DMS 273 (cell line): ENCODE measurements around the gene NUP62.

Source experiments
- DNase-seq: peaks from one replicate; lab custom pipeline; 2025; ENCODE audit not compliant: unreplicated experiment; lab: John Stamatoyannopoulos, UW

The NUP62 gene

DNA sequence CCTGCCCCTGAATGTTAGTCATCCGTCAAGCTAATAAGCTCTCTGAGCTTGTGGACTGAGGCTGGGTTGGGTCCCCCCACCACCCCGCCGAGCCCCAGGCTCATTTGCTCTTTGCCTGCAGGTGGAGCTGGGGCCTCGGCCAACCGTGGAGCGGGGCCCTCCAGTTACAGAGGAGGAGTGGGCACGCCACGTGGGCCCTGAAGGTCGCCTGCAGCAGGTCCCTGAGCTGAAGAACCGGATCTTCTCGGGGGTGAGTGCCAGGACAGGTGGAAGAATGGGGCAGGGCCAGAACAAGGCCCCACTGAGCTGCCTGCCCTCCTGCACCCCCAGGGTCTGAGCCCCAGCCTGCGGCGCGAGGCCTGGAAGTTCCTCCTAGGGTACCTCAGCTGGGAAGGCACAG lies 46.7 kb downstream of the NUP62 start:
- DNase-seq, result no peak

DNA sequence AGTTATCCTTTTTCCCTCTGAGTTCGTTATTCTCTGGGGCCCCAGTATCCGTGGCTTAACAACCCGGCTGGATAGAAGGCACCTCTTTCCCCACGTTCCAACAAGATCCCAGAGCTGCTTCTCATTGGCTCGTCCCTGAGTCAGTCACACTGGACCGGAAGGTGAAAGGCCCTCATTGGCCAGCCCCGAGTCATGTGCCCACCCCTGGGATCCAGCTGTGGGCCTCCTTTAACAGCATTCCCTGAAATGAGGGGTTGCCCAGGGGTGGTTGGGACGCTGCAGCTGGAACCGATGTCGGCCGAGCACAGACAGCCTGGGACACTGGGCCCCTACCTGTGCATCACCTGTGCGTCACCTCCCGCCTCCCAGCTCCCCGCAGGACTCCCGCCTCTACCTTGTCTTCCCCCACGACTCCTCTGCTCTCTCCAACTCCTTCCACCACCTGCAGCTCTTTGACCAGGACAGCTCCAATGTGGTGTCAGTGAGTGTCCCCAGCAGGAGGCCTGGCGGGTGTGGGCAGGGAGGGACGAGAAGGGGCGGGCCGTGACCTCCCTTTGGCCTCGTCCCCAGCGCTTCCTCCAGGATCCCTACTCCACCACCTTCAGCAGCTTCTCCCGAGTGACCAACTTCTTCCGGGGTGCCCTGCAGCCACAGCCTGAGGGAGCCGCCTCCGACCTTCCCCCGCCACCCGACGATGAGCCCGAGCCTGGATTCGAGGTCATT lies 47.5 kb downstream of the NUP62 start:
- peak; percentile 51 for DNase-seq

DNA sequence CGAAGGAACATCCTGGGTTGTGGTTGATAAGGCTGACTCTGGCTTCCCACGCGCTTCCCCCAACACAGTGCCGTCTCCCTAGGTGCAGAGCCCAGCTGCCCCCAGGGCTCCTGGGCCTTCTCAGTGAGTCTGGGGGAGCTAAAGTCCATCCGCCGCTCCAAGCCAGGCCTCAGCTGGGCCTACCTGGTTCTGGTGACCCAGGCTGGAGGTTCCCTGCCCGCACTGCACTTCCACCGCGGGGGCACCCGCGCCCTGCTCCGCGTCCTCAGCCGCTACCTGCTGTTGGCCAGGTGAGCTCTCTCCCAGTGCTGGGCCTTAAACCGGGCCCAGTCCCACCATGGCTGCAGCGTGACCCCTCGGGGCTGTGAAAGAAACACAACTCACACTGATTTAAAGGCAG lies 48.1 kb downstream of the NUP62 start:
- DNase-seq, result no peak

DNA sequence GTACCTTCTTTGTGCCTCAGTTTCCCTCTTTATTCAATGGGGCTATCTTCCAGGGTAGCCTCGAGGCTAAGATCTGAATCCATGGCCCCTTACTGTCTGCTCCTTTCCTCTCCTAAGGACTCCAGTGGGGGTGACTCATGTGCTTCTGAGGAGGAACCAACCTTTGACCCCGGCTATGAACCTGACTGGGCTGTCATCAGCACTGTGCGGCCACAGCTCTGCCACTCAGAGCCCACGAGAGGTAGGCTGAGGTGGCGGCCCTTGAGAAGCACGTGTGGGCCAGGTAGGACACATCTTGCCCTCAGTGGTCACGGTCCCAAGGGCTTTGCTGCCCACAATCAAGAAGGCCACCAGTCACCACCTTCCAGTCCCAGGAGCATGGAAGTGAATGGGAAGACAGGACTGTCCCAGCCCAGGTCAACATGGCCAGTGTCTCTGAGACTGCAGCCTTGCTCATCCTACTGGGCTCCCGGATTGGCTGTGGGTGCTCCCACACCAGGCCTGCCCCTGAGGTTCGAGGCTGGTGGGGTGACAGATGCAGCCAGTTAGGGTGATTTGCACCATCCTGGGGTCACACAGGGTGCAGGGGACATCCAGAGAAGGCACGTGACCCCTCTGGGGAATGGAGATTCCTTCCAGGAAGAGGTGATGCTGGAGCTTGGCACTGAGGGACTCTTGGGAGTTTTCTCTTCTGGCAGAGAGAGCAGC lies 49.0 kb downstream of the NUP62 start:
- DNase-seq, result no peak

DNA sequence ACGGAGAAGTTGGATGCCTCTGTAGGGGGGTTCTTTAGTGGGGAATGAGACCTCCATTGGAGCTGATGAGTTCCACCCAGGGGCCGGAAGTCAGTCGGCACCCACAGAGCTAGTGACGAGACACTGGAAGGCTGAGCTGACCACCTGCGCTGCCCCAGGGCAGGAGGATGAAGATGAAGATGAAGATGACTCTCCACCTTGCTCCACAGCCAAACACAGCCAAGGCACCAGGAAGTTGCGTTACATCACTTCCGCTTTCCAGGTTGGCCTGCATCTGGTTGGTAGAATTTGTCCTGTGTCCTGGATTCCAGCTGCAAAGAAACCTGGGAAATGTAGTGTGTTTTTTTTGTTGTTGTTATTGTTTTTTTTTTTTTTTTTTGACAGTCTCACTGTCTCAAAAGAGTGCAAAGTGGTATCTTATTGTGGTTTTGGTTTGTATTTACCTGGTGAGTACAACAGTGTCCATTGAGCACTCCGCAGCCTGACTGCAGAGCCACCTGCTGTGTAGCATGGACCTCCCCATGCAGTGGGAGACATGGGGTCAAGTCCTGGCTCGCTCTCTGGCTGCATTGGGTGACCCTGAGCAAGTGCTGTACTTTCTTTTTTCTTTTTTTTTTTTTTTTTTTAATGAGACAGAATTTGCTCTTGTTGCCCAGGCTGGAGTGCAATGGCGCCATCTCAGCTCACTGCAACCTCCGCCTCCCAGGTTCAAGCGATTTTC lies 49.9 kb downstream of the NUP62 start:
- peak; percentile 32 for DNase-seq

DNA sequence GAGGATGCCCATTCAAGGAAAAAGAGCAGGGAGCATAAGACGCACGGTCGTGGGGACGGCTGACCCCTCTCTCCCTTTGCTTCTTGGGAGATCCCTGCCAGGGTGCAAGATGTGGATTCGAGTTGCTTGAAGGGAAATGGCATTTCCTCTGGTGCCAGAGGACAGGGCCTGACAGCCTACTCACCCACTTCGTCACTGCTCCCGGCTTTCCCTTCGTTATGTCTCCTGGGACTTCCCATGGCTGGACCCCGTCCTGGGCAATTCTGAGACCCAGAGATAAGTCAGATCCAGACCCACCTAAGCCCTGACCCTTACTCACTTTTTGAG lies 50.6 kb downstream of the NUP62 start:
- no peak for DNase-seq

DNA sequence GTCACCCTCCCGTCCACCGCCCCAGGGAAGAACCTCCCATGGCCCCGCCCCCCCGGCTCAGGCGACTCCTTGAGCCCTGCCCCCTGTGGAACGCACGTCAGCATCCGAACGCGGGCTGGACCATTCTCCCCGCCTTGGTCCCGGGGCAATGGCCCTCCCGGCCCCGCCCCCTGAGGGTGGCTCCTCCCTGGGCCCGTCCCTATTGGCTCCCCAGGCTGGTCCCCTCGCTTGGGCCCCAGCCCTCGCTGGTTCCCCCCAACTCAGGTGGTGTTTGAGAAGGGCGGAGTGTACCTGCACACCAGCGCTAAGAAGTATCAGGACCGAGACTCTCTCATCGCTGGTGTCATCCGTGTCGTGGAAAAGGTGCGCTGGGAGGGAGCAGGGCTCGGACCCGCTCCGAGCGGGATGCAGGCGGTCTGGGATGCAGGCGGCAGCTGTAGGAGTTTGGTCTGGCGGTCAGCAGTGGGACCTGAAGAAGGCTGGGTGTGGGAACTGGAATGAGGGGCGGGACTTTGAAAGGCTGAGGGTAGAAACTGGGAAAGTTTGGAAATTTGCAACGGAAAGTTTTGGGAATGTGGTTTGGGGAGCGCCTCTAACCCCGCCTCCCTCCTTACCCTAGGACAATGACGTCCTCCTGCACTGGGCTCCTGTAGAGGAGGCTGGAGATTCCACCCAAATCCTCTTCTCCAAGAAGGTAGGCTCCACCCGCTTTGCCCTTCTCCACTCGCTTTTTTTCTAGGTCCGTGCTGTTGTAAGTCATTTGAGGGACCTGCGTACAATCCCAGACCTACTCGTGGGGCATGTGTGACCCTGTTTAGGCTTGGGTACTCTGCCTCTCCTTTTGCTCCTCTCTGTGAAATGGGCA lies 51.2 kb downstream of the NUP62 start:
- peak; percentile 99 for DNase-seq

DNA sequence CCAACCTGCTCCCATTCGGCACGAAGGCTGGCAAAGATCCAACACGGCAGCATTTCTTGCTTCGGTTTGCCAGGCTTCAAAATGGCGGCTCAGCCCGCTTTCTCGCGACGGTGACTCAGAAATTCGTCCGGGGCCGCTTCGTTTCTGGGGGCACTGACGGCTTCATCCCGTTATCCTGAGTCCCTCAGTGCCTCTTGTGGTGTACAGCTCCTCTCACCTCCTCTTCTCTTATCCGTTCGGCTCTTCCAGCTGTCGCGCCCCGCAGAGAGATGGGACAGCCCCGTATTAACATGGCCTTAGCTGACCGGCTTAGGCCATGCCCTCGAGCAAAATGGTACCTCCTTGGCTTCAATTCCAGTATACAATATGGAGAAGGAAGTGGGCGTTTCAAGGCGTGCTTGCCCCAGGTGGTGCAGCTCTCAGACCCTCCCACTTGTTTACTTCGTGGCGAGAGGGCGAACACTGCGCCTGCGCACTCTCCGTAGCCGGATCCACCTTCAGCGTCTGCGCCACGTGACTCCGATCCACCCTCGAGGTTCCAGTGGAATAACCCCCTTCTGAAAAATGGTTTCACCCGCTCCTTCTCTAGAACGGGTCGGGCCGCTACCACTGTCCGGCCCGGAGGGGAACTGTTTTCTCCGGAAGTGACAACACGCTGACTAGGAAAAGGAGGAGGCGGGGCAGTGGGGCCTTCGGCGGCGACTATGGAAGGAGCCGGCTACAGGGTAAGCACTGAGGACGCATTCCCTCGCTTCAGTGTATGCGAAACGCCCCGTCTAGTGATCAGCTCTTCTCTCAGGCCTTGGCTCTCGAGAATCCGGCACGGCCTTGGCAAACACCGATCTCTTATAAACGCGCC lies 52.1 kb downstream of the NUP62 start, which contains the start of the genes AKT1S1 and TBC1D17:
AKT1S1 (minus strand) TSS at position 336 of the 859 bp plus-strand sequence. CDS start 4,060 bp downstream, outside the sequence.
TBC1D17 (plus strand) TSS at position 683 of the 859 bp plus-strand sequence; CDS start at position 705, 22 bp downstream.
- peak; percentile 100 for DNase-seq

DNA sequence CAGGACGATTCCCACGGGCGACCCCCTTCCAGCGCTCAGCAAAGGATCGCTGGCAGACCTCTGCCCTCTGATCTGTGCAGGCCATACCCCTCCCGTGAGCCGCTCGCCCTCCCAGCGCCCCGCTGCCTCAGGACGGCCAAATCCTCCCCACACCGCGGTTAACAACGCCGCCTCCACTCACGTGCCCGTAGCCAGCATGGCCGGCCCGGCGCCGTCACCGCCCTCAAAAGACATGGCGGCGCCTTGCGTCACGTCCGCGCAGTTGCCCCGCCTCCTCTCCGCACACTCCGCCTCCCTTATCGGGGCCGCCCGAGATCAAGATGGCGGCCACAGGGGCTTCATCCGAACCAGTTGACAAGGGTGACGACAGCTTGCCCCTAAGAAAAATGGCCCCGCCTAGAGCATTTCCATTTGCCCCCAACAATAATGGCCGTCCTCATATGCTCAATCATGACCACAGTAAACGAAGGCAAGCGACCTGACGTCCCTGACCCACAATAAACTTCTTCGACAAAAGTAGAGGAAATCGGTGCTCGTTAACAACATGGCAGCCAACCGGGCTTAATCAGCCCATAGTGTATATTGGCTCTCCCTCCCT lies 52.8 kb downstream of the NUP62 start:
- DNase-seq, result peak; percentile 99

DNA sequence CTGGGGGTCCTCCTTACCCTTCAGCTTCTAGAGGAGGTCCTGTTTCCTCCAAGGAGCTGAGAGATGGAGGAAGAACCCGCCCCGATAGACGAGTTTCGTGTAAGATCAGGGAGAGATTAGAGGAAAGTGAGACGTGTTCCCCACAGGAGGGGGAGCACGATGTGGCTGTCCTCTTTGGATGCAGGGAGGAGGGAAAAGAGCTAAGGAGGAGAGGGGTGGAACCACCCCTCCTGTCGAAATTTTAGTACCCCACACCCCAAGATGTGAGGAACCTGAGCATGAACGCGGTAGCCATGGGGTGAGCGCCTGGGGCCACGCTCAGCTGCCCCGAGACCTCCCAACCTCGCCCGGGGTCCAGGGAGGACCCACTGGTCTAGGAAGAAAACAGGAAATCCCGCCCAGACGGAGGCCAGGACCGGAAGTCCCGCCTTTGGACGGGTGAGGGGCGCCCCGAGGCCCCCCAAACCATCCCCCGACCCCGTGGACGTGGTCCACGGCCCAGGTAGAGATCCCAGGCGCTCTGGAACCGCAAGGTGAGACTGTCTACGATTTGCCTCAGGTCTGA lies 53.4 kb downstream of the NUP62 start:
- peak; percentile 81 for DNase-seq

DNA sequence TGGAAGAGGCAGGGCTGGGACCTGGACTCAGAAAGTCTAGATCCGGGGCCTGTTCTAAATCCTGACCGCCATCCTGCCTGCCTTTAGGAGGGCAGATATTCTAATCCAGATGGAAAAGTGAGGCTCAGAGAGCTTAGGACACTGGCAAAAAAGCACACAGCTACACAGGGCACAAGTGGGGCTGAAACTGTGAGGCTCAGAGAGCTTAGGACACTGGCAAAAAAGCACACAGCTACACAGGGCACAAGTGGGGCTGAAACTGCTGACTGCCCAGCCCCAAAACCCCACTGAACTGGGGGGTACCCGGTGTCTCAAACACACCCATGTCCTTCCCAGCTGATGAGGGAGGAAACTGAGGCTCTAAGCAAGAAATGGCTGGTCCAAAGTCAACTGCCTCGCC lies 54.1 kb downstream of the NUP62 start:
- DNase-seq, result no peak

DNA sequence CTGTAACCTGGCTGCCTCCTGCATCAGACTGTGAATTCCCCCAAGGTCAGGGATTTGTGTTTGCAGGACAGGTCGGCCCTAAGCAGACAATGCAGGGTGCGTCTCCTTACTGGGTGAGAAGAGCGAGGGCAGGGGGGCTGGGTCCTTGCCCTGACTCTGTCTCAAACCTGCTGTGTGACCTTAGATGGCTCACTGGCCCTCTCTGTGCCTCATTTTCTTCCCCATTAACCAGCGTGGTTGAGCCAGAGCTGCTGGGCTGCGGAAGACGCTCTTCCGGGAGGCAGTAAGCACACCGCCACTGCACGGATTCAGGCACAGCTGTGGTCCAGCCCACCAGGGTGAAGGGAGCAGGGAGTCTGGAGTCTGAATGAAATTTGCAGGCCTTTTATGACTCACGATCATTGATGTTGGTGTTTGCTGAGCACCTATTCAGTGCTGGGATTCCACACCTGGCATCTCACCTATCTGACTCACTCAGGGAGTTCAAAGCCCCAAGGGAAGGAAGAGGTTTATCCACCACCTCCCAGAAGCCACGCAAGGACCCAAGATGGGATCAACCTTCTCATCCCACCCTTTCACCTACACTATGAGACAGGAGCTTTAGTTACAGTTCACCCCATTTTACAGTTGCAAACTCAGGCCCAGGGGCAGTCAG lies 54.7 kb downstream of the NUP62 start:
- no peak for DNase-seq

DNA sequence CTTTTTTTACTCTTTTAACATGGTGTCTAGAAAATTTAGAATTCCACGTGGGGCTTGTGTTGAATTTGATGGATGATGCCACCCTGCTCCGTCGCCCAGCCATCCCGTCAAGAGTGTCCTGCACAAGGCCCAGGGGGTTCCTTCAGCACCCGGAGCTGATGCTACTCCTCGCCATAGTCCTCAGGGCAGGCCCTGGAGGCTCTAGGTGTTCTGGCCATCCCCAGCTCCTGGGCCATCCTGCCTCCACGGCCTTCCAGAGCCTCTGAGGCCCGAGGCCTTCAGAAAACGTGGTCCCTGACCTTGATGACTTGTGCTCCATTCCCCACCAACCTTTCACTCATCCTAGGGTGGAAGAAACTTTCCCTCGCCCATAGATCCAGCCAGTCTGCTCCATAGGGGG lies 55.5 kb downstream of the NUP62 start:
- DNase-seq, result no peak

DNA sequence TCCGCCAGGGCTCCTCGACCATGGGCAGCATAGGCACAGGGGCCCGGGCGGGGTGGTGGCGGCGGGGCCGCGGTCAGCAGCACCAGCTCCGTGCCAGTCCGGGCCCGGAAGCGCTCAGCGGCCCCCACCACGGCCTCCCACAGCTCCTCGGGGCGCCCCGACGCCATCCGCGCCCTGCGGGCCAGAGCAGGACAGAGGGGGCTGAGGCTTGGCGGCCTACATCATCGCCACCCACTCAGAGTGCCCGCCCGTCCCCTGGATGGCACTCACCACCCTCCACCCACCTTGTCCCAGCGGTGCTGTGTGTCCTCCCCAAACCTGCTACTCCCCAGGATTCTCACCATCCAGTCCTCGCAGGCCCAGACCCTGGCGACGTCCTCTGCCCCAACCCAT lies 56.2 kb downstream of the NUP62 start:
- no peak for DNase-seq

DNA sequence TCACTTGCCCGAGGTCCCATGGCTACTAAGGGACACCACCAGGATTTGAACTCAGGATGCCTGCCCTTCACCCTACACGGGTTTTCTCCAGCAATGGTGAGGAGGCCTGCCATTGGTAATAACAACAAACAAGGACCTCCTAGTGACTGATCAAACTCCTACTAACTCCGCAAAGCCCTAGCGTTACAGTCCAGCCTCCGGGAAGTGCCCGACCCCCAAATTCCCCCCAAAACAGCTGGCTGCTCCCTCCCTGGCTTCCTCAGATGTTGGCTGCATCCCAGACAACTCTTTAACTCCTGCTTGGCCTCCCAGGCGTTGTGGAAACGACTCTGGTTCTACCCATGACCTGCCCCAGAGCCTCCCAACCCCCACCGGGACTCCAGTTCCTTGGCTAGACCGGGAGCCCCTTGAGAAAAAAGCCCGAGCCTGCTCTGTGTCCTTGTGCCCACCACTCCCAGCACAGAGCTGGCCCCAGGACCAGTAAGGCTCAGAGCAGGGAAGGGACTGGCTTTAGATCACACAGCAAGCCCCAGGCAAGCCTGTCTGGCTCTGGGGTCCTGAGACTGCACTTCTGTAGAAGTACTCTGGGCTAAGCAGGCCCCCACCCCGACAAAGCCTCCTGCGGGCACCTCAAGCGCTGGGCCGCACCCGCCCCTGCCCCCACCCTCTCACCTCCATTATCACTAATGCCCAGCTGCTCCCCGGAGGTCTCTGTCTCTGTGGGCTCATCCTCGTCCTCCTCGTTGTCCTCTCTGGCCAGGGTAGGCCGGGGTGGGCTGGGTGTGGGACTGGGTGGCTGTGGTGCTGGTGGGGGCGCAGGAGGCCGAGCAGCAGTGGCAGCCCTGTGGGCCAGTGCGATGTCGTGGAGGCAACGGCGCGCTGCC lies 56.8 kb downstream of the NUP62 start:
- DNase-seq, result no peak

DNA sequence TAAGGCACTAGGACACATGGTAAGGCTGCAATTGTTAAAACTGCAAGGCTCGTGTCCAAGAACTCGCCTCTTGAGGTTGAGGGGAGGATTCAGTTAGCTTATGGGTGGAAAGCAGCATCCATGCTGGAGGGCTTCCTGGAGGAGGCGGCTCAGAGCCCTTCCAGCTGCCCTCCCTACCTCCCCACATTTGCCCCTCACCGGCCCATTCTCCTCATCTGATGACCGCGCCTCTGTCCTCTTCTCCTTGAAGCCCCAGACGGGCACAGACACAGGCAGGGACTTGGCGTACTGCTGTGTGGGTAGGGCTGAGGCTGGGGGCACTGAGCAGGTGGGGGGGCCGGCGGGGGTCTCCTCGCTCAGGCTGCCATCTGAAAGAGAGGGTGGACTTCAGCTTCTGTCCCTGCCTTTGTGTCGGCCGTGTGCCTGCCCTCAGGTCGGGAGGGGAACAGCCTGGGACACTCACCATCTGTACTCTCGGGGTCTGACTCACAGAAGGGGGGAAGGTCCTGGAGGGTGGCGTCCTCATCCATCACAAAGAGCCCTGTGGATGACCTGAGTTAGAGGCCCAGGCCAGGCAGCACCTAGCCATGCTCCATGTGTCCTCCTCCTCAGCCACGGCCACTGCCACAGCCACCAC lies 57.8 kb downstream of the NUP62 start:
- no peak for DNase-seq

DNA sequence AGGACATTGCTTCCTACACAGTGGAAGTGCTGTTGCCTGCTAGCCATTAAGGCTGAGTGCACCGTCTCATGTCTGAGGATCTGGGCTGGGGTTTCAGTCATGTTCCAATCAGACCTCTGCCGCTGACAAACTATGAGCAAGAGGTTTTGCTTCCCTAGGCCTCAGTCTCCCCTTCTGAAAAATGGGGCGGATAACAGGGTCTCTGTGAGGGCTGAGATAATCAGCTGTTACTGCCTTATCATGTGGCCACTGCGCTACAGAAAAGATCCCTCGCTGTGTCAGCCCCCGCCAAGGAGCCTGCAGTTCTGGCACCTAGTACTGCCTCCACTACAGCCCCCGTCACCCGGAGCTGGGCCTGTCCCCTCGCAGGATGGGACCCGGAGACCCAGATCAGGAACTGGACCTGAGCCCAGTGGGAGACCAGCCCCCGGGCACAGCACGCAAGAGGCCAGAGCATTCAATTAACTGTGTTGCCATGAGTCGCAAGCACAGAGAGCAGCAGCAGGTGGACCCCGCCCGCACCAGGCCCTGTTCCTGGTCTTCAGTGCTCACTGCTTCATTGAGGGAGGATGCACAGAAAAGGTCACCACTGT lies 58.9 kb downstream of the NUP62 start:
- DNase-seq, result no peak
